ENCODE results near the gene SNF8. TPM values are rescaled to one million over a fixed set of nuclear protein-coding genes. Genes with fewer than 3 reads are reported as not detected.

SNF8 gene
- total and polyA plus RNA-seq, 7 donors: 69.7 to 188 (median 96.7) TPM

- peak; percentile 71 to 82 (median 78) for ATAC-seq
Measured at GRCh38 chr17:48915459-48916282, 29.0 kb downstream of the SNF8 start.

GRCh38 chr17:48912476-48912875 lies 32.2 kb downstream of the SNF8 start:
- no peak for ATAC-seq
- H3K4me1 ChIP-seq: peaks cover 18% of the 10 kb centered on the region
- intact Hi-C loops (cut with DNase I): no loop called here
- no peak for TF ChIP-seq CTCF (IDR thresholded peaks at IDR 0.05)
- H3K27ac ChIP-seq: no peak overlapping the region
- peaks cover 14 to 68% of the 10 kb centered on the region in 2 donors for H3K36me3 ChIP-seq (ENCODE audit: insufficient read depth in 1 of 2, low read depth in 1 of 2)
- no peak for DNase-seq
- 94 to 97% (median 94%) methylated on average over 2 of the region's 2 CpGs for WGBS, 3 donors
- H3K9me3 ChIP-seq: no peaks in the 10 kb centered on the region
- H3K4me3 ChIP-seq: no peak overlapping the region
- H3K27me3 ChIP-seq (ENCODE audit: insufficient read depth in 3 of 3, low read length in 2 of 3): no peaks in the 10 kb centered on the region

More at GRCh38 chr17:48915459-48916282, 29.0 kb downstream of the SNF8 start:
- peaks cover 6% of the 10 kb centered on the region for H3K4me1 ChIP-seq
- H3K4me3 ChIP-seq: no peak overlapping the region
- H3K9me3 ChIP-seq: no peaks in the 10 kb centered on the region
- peak overlapping the region; percentile 46 for H3K27ac ChIP-seq
- H3K27me3 ChIP-seq (ENCODE audit: insufficient read depth in 3 of 3, low read length in 2 of 3): no peaks in the 10 kb centered on the region
- DNase-seq: peak in 1 of 2 donors; percentile 18
- no peak for TF ChIP-seq CTCF (IDR thresholded peaks at IDR 0.05)
- peaks cover 22 to 96% of the 10 kb centered on the region in 2 donors for H3K36me3 ChIP-seq (ENCODE audit: insufficient read depth in 1 of 2, low read depth in 1 of 2)
- WGBS, 3 donors: 68 to 87% (median 79%) methylated on average over 5 of the region's 5 CpGs
- intact Hi-C loops (cut with DNase I): no loop called here

DNA sequence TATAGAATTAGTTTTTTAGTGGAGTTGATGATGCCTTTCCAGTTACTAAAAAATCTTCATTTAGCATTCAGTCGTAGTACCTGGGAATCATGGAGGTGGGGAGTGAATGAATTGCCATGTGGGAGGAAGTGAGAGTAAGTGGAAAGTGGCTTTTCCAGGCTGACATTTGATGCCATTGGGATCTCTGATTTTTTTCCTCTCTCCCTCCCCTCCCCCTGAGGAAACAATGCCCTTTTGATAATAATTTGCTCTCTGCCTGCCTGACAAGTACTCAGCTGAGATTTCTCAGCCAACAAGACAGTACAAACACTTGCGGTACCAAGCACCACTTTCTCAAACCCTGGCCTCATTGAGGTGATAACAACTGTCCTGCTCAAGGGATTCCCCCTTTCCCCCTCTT lies 34.3 kb downstream of the SNF8 start:
- 47 to 58% (median 51%) methylated on average over 2 of the region's 2 CpGs for WGBS, 3 donors
- ATAC-seq: no peak
- intact Hi-C loops (cut with DNase I): no loop called here
- H3K36me3 ChIP-seq (ENCODE audit: insufficient read depth in 1 of 2, low read depth in 1 of 2): peaks cover 12 to 49% of the 10 kb centered on the region in 2 donors
- no peak for TF ChIP-seq CTCF (IDR thresholded peaks at IDR 0.05)
- no peaks in the 10 kb centered on the region for H3K9me3 ChIP-seq
- no peak overlapping the region for H3K27ac ChIP-seq
- DNase-seq: no peak
- no peaks in the 10 kb centered on the region for H3K27me3 ChIP-seq (ENCODE audit: insufficient read depth in 3 of 3, low read length in 2 of 3)
- H3K4me3 ChIP-seq: peak overlapping the region; percentile 85
- H3K4me1 ChIP-seq: peaks cover 18% of the 10 kb centered on the region

DNA sequence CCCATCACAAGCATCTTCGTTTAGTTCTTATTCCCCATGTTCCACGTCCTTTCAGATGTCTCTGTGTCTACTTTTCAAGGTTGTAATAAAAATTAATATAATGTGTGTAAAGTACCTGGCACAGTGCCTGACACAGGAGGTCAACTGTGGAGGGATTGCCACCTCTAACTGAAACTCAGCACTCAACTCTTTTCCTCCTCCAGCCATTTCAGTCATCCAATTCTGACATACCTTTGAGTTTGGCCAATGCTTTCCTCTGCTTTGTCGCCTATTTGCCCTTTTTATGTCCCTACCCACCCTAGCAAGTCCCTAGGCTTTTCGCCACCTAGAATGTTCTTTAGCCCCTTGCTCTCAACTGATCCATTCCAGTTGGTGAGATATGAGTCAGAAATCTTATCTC lies 34.9 kb downstream of the SNF8 start:
- H3K36me3 ChIP-seq (ENCODE audit: insufficient read depth in 1 of 2, low read depth in 1 of 2): peaks cover 12 to 44% of the 10 kb centered on the region in 2 donors
- H3K9me3 ChIP-seq: no peaks in the 10 kb centered on the region
- H3K27ac ChIP-seq: peak overlapping the region; percentile 95
- peak overlapping the region; percentile 85 for H3K4me3 ChIP-seq
- H3K4me1 ChIP-seq: peaks cover 18% of the 10 kb centered on the region
- intact Hi-C loops (cut with DNase I): loop anchor here (5.0 kb wide), 2 partner anchors 33 to 38 kb away; partner anchors contain the start of gene SNF8 (in 1 of the 2)
- no peak for DNase-seq
- ATAC-seq: no peak
- no peak for TF ChIP-seq CTCF (IDR thresholded peaks at IDR 0.05)
- 54 to 55% (median 54%) methylated on average over 4 of the region's 4 CpGs for WGBS, 3 donors
- no peaks in the 10 kb centered on the region for H3K27me3 ChIP-seq (ENCODE audit: insufficient read depth in 3 of 3, low read length in 2 of 3)

Measured in psoas muscle (tissue), 8 donors.